Activated T-helper 1 cell treated with anti-CD3 and anti-CD28 coated beads, Interleukin-12 subunit alpha, Interleukin-12 subunit beta, Interleukin-2, Interleukin-4 antibody, amounts not matched to agents 30 ng/mL and 10 ng/mL and 1 ng/mL, durations not matched to agents 14 hours and 24 hours and 36 hours (primary cell): ENCODE measurements around the gene MDGA2. TPM values are rescaled to one million over a fixed set of nuclear protein-coding genes. Genes with fewer than 3 reads are reported as not detected.

Experiments
- DNase-seq: peaks from one replicate; pipeline ENCODE4 v3.0.0; 2021; ENCODE audit warnings: low spot score
- H3K27ac Mint-ChIP-seq: one replicate; pipeline ENCODE4 v1.8.0; 2021; ENCODE audit warnings: mild to moderate bottlenecking, mixed read lengths
- H3K27me3 Mint-ChIP-seq: one replicate; pipeline ENCODE4 v1.8.0; 2022; ENCODE audit warnings: mild to moderate bottlenecking, moderate library complexity, mixed read lengths; ENCODE audit not compliant: insufficient read depth
- H3K36me3 Mint-ChIP-seq: one replicate; pipeline ENCODE4 v1.8.0; 2021; ENCODE audit warnings: low read depth, mixed read lengths
- H3K4me1 Mint-ChIP-seq: one replicate; pipeline ENCODE4 v1.8.0; 2021; ENCODE audit warnings: low read depth, mixed read lengths
- H3K4me3 Mint-ChIP-seq: one replicate; pipeline ENCODE4 v1.8.0; 2021; ENCODE audit warnings: mild to moderate bottlenecking, moderate library complexity, mixed read lengths
- H3K9me3 Mint-ChIP-seq: one replicate; pipeline ENCODE4 v1.8.0; 2021; ENCODE audit warnings: mixed read lengths
- intact Hi-C: fragments of 100-400 bp; cut with micrococcal nuclease; formaldehyde crosslinking; loops from one replicate; pipeline ENCODE4 v1.15.1; 2024
- total RNA-seq: library from RNA; stranded (reverse); gene quantifications from 2 replicates; pipeline ENCODE4 v1.2.3, GENCODE V29; 2022

MDGA2 gene
- total RNA-seq, 1 donor from 2014 or later, result not detected

DNA sequence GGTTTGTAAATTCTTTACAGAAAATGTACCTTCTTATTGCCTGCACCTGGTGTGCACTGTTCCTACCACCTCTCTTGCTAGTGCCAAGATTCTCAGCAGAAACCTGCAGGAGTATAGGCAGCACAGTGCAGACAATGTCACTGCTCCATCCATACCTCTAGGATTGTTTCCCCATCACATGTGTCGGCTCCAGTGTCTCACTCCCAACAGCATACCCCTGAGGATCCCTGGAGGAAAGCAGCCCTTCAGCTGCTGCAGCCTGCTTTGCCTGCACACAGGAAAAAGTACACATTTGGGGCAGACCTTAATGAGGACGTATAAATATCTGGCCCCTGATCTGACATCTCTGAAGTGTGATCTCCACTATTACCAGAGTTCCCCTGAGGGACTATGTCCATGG lies 235.5 kb downstream of the MDGA2 start:
- peaks cover 9% of the 10 kb centered on the region for H3K9me3 Mint-ChIP-seq

GRCh38 chr14:47438650-47439140 lies 236.7 kb downstream of the MDGA2 start:
- DNase-seq, result no peak
- Mint-ChIP-seq H3K4me1 (no peaks in the 10 kb centered on the region), H3K36me3 (no peaks in the 10 kb centered on the region), H3K27me3 (no peaks in the 10 kb centered on the region), H3K9me3 (peaks cover 4% of the 10 kb centered on the region), H3K4me3 (no peak overlapping the region), H3K27ac (no peak overlapping the region)
- intact Hi-C loops, result no loop called here

More for the DNA sequence above, 235.5 kb downstream of the MDGA2 start:
- H3K27me3 Mint-ChIP-seq, result no peaks in the 10 kb centered on the region
- H3K27ac Mint-ChIP-seq, result no peak overlapping the region
- no peaks in the 10 kb centered on the region for H3K4me1 Mint-ChIP-seq
- DNase-seq, result no peak
- intact Hi-C loops, result no loop called here
- H3K36me3 Mint-ChIP-seq, result no peaks in the 10 kb centered on the region
- no peak overlapping the region for H3K4me3 Mint-ChIP-seq

- H3K4me3 Mint-ChIP-seq, result no peak overlapping the region
- intact Hi-C loops, result no loop called here
- no peak overlapping the region for H3K27ac Mint-ChIP-seq
- no peak for DNase-seq
- no peaks in the 10 kb centered on the region for H3K36me3 Mint-ChIP-seq
- no peaks in the 10 kb centered on the region for H3K9me3 Mint-ChIP-seq
- H3K27me3 Mint-ChIP-seq, result no peaks in the 10 kb centered on the region
- H3K4me1 Mint-ChIP-seq, result no peaks in the 10 kb centered on the region
These were observed 240.0 kb downstream of the MDGA2 start for GRCh38 chr14:47435331-47435965.

GRCh38 chr14:47427629-47428028 lies 247.8 kb downstream of the MDGA2 start:
- peaks cover 11% of the 10 kb centered on the region for H3K9me3 Mint-ChIP-seq
- no peak overlapping the region for H3K4me3 Mint-ChIP-seq
- intact Hi-C loops, result no loop called here
- DNase-seq, result no peak
- no peaks in the 10 kb centered on the region for H3K4me1 Mint-ChIP-seq
- H3K27ac Mint-ChIP-seq, result no peak overlapping the region
- H3K27me3 Mint-ChIP-seq, result no peaks in the 10 kb centered on the region
- H3K36me3 Mint-ChIP-seq, result no peaks in the 10 kb centered on the region

DNA sequence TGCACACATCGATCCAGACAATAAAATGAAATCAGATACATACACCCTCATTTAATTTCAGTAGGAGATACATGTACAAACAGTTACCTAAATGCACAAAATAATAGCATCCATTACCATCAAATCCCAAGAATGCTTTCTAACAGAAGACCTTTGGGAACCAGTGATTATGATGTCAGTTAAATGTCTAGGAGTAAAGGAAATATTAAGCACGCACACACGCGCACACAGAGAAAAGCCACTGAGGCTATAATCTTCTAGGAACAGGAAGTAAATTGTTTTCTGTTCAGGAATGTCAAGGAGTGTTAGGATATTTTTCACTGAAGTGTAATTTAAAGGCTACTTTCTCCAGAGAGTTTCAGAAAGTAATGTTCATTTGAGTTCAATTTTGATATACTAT lies 250.1 kb downstream of the MDGA2 start:
- Mint-ChIP-seq H3K4me1 (no peaks in the 10 kb centered on the region), H3K36me3 (no peaks in the 10 kb centered on the region), H3K27ac (no peak overlapping the region), H3K4me3 (no peak overlapping the region), H3K9me3 (peaks cover 11% of the 10 kb centered on the region), H3K27me3 (no peaks in the 10 kb centered on the region)
- DNase-seq, result no peak
- intact Hi-C loops, result no loop called here

DNA sequence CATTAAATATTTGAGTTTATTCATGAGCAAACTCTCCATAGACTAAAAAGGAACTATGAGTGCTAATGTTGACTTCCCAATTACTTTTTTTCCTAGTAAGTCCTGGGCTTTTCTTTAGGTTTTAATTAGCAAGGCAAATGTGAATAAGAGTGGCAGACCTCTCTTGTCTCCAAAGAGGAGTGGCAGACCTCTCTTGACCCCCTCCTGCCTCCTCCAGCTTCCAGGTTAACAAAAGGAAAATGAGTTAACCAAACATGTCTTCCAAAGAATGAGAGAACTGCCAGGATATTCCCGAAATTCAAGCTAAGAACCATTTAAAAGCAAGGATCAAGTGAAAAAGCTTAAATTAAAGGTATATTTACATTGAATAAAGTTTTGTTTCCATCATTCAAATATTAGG lies 253.2 kb downstream of the MDGA2 start:
- Mint-ChIP-seq H3K4me3 (no peak overlapping the region), H3K27me3 (no peaks in the 10 kb centered on the region), H3K27ac (no peak overlapping the region), H3K9me3 (peaks cover 11% of the 10 kb centered on the region), H3K4me1 (no peaks in the 10 kb centered on the region), H3K36me3 (no peaks in the 10 kb centered on the region)
- no peak for DNase-seq
- intact Hi-C loops, result no loop called here

DNA sequence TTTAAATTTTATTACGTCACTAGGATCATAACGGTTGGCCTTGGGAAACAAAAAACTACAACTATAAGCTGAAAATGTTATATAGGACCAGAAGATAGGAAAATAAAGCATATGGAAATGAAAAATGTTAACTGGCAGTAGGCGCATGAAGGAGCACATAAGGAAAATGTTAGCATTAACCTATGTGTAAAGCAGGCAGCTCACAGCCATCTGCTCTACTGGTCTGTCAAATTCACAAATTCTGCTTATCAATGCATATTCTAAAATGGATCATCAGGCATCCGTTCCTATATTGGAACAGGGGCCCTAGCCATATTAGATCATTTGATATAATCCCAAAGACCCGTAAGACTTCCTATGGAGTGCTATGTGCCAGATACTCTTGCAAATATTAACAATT lies 263.9 kb downstream of the MDGA2 start:
- DNase-seq, result no peak
- no peaks in the 10 kb centered on the region for H3K36me3 Mint-ChIP-seq
- H3K4me1 Mint-ChIP-seq, result no peaks in the 10 kb centered on the region
- H3K9me3 Mint-ChIP-seq, result peaks cover 8% of the 10 kb centered on the region
- no peak overlapping the region for H3K27ac Mint-ChIP-seq
- H3K27me3 Mint-ChIP-seq, result no peaks in the 10 kb centered on the region
- intact Hi-C loops, result no loop called here
- H3K4me3 Mint-ChIP-seq, result no peak overlapping the region

GRCh38 chr14:47392326-47392725 lies 283.1 kb downstream of the MDGA2 start:
- H3K27ac Mint-ChIP-seq, result no peak overlapping the region
- intact Hi-C loops, result no loop called here

GRCh38 chr14:47390831-47391504 lies 284.4 kb downstream of the MDGA2 start:
- intact Hi-C loops, result no loop called here
- no peaks in the 10 kb centered on the region for H3K27me3 Mint-ChIP-seq
- no peaks in the 10 kb centered on the region for H3K4me1 Mint-ChIP-seq
- H3K9me3 Mint-ChIP-seq, result peaks cover 4% of the 10 kb centered on the region
- DNase-seq, result no peak
- H3K4me3 Mint-ChIP-seq, result no peak overlapping the region
- H3K36me3 Mint-ChIP-seq, result no peaks in the 10 kb centered on the region
- no peak overlapping the region for H3K27ac Mint-ChIP-seq

More at GRCh38 chr14:47392326-47392725, 283.1 kb downstream of the MDGA2 start:
- Mint-ChIP-seq H3K27me3 (no peaks in the 10 kb centered on the region), H3K9me3 (peaks cover 4% of the 10 kb centered on the region), H3K4me1 (no peaks in the 10 kb centered on the region), H3K36me3 (no peaks in the 10 kb centered on the region), H3K4me3 (no peak overlapping the region)
- no peak for DNase-seq

GRCh38 chr14:47389535-47389934 lies 285.9 kb downstream of the MDGA2 start:
- no peak overlapping the region for H3K27ac Mint-ChIP-seq
- H3K36me3 Mint-ChIP-seq, result no peaks in the 10 kb centered on the region
- no peak for DNase-seq
- peaks cover 4% of the 10 kb centered on the region for H3K9me3 Mint-ChIP-seq
- intact Hi-C loops, result no loop called here
- H3K27me3 Mint-ChIP-seq, result no peaks in the 10 kb centered on the region
- no peak overlapping the region for H3K4me3 Mint-ChIP-seq
- H3K4me1 Mint-ChIP-seq, result no peaks in the 10 kb centered on the region

DNA sequence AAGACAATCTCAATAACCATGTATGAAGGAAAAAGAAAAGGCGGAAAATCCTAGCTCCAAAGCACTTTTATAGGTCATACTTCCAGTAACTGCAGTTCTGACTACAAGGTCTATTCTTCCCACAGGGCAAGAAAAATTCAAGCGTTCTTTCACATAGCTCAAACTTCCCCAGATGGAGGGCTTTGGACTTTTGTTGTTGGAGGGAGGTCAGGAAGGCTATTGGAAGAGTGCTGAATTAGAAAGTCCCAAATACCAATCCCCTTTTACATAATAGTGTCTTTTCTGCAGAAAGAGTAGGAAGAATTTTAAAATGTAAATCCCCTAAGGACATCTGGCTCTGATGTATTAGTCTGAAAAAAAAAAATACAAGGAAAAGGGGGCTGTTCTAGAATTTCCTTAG lies 309.4 kb downstream of the MDGA2 start:
- H3K27me3 Mint-ChIP-seq, result no peaks in the 10 kb centered on the region
- no peak overlapping the region for H3K27ac Mint-ChIP-seq
- no peaks in the 10 kb centered on the region for H3K4me1 Mint-ChIP-seq
- intact Hi-C loops, result no loop called here
- DNase-seq, result no peak
- no peaks in the 10 kb centered on the region for H3K9me3 Mint-ChIP-seq
- H3K4me3 Mint-ChIP-seq, result no peak overlapping the region
- no peaks in the 10 kb centered on the region for H3K36me3 Mint-ChIP-seq

DNA sequence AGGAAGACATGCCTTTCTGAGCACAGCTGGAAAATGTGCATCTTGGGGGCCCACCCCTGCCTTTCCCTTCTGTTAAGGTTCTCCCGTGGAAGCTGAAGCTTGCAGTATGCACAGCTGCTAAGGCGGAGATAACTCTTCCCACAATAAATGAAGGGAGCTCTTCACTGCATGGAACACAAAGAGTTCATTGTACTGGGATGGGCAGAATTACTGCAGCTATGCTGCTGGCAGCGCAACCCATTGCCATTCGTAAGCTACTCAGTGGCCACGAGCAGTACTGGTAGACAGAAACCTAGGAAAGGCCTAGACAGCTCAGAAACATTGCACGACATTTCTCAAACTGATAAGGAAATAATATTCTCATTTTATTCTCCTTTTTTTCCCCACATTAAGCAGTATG lies 310.2 kb downstream of the MDGA2 start:
- no peak for DNase-seq
- intact Hi-C loops, result no loop called here
- Mint-ChIP-seq H3K27ac (no peak overlapping the region), H3K27me3 (no peaks in the 10 kb centered on the region), H3K4me1 (no peaks in the 10 kb centered on the region), H3K9me3 (no peaks in the 10 kb centered on the region), H3K36me3 (no peaks in the 10 kb centered on the region), H3K4me3 (no peak overlapping the region)

DNA sequence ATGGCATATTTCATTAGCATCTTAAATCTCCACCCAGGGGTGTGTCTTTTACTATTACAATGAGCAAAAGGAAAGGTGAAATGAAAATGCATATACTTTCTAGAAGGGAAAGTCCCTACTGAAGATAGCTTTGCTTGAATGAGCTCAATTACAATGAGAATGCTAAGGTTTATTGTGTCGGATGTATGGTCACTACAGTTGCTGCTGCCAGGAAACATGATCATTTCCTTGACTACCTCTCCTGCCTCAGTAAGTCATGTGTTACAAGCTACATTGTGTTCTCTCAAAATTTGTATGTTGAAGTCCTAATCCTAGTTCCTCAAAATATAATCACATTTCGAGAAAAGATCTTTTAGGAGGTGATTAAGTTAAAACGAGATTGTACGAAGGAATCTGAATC lies 322.2 kb downstream of the MDGA2 start:
- peaks cover 14% of the 10 kb centered on the region for H3K9me3 Mint-ChIP-seq
- no peak overlapping the region for H3K27ac Mint-ChIP-seq
- DNase-seq, result no peak
- no peaks in the 10 kb centered on the region for H3K27me3 Mint-ChIP-seq
- intact Hi-C loops, result no loop called here
- H3K36me3 Mint-ChIP-seq, result no peaks in the 10 kb centered on the region
- H3K4me3 Mint-ChIP-seq, result no peak overlapping the region
- no peaks in the 10 kb centered on the region for H3K4me1 Mint-ChIP-seq
